ENCODE data around the gene SLC10A1.

DNA sequence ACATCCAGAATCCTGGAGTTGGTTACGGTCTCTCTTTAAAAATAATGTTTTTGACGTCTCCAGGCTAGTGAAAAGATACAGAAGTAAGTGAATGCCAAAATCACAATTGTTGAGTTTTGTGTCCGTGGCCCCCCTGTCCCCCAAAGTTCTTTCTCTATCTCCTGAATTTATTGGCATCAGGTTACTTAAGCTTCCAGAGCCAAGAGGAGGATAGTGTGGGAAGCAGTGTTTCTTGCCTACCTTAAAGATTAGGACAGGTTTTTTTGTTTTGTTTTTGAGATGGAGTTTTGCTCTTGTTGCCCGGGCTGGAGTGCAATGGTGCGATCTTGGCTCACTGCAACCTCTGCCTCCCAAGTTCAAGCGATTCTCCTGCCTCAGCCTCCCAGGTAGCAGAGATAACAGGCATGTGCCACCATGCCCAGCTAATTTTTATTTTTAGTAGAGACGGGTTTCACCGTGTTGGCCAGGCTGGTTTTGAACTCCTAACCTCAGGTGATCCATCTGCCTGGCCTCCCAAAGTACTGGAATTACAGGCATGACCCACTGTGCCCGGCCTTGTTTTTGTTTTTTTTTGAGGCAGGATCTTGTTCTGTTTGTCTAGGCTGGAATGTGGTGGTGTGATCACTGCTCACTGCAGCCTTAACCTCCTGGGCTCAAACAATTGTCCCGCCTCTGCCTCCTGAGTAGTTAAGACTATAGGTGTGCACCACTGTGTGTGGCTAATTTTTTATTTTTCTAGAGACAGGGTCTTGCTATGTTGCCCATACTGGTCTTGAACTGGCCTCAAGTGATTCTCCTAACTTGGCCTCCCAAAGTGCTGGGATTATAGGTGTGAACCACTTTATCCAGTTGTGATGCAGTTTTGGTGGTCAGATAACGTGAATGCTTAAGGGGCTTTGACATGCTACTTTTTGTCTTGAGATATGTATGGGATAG, 24.7 kb downstream of the SLC10A1 start:
- TF ChIP-seq TEAD4 (IDR thresholded peaks at IDR 0.05; ENCODE audit: low read depth, low read length) (no peak), EZH2 (IDR thresholded peaks at IDR 0.05; ENCODE audit: low read depth, low read length, severe bottlenecking) (no peak), SIN3A (conservative IDR thresholded peaks at IDR 0.05 in 1 of 2, IDR thresholded peaks at IDR 0.05 in 1 of 2; ENCODE audit: low read depth in 1 of 2, low read length in 2 of 2) (no peak), ZNF274 (IDR thresholded peaks at IDR 0.05; ENCODE audit: borderline replicate concordance, extremely low read depth, low read length) (no peak)

Measured in H1 (cell line).